ENCODE measurements around the gene DPYD.

DPYD gene

GRCh38 chr1:97457446-97458089, 463.3 kb downstream of the DPYD start:
- DNase-seq (ENCODE audit: low read depth in 3 of 3, low spot score in 1 of 3): no peak

GRCh38 chr1:97451944-97452343, 468.9 kb downstream of the DPYD start:
- no peak for DNase-seq (ENCODE audit: low read depth in 3 of 3, low spot score in 1 of 3)

GRCh38 chr1:97451046-97451826, 469.6 kb downstream of the DPYD start:
- DNase-seq (ENCODE audit: low read depth in 3 of 3, low spot score in 1 of 3): no peak

GRCh38 chr1:97441966-97442365, 478.9 kb downstream of the DPYD start:
- DNase-seq (ENCODE audit: low read depth in 3 of 3, low spot score in 1 of 3): no peak

GRCh38 chr1:97433824-97434177, 487.0 kb downstream of the DPYD start:
- DNase-seq (ENCODE audit: low read depth in 3 of 3, low spot score in 1 of 3): no peak

GRCh38 chr1:97433094-97433823, 487.6 kb downstream of the DPYD start:
- no peak for DNase-seq (ENCODE audit: low read depth in 3 of 3, low spot score in 1 of 3)

GRCh38 chr1:97427371-97427770, 493.5 kb downstream of the DPYD start:
- DNase-seq (ENCODE audit: low read depth in 3 of 3, low spot score in 1 of 3): no peak

- no peak for DNase-seq (ENCODE audit: low read depth in 3 of 3, low spot score in 1 of 3)
These were observed 496.6 kb downstream of the DPYD start for GRCh38 chr1:97424209-97424608.

GRCh38 chr1:97423403-97423802, 497.4 kb downstream of the DPYD start:
- no peak for DNase-seq (ENCODE audit: low read depth in 3 of 3, low spot score in 1 of 3)

GRCh38 chr1:97417661-97418060, 503.2 kb downstream of the DPYD start:
- DNase-seq (ENCODE audit: low read depth in 3 of 3, low spot score in 1 of 3): no peak

GRCh38 chr1:97414682-97415312, 506.0 kb downstream of the DPYD start:
- no peak for DNase-seq (ENCODE audit: low read depth in 3 of 3, low spot score in 1 of 3)

GRCh38 chr1:97412737-97413136, 508.1 kb downstream of the DPYD start:
- DNase-seq (ENCODE audit: low read depth in 3 of 3, low spot score in 1 of 3): no peak

- no peak for DNase-seq (ENCODE audit: low read depth in 3 of 3, low spot score in 1 of 3)
These were observed 508.7 kb downstream of the DPYD start for GRCh38 chr1:97412166-97412565.

- no peak for DNase-seq (ENCODE audit: low read depth in 3 of 3, low spot score in 1 of 3)
These were observed 524.4 kb downstream of the DPYD start for GRCh38 chr1:97396463-97396862.

GRCh38 chr1:97392701-97393100, 528.1 kb downstream of the DPYD start:
- no peak for DNase-seq (ENCODE audit: low read depth in 3 of 3, low spot score in 1 of 3)

- no peak for DNase-seq (ENCODE audit: low read depth in 3 of 3, low spot score in 1 of 3)
These were observed 535.1 kb downstream of the DPYD start for GRCh38 chr1:97385536-97386277.

- DNase-seq (ENCODE audit: low read depth in 3 of 3, low spot score in 1 of 3): no peak
These were observed 536.4 kb downstream of the DPYD start for GRCh38 chr1:97384294-97384968.

GRCh38 chr1:97383797-97384196, 537.0 kb downstream of the DPYD start:
- no peak for DNase-seq (ENCODE audit: low read depth in 3 of 3, low spot score in 1 of 3)

- DNase-seq (ENCODE audit: low read depth in 3 of 3, low spot score in 1 of 3): no peak
These were observed 538.6 kb downstream of the DPYD start for GRCh38 chr1:97382206-97382605.

GRCh38 chr1:97379387-97380075, 541.3 kb downstream of the DPYD start:
- no peak for DNase-seq (ENCODE audit: low read depth in 3 of 3, low spot score in 1 of 3)

All from stimulated activated CD4-positive, alpha-beta T cell treated with anti-CD3 and anti-CD28 coated beads, TNF-alpha, amount 100 ng/mL, for 1 hour (primary cell).